ENCODE measurements around the gene ERC1.

GRCh38 chr12:1297639-1298175 lies 306.7 kb downstream of the ERC1 start:
- TF ChIP-seq ZNF514 (tag by site-specific recombination; IDR thresholded peaks at IDR 0.05) (no peak), REPIN1 (tag by site-specific recombination; IDR thresholded peaks at IDR 0.05; ENCODE audit: low read depth) (no peak), ZNF830 (tag by site-specific recombination; IDR thresholded peaks at IDR 0.05; ENCODE audit: low read depth) (no peak), ZNF292 (tag by site-specific recombination; IDR thresholded peaks at IDR 0.05; ENCODE audit: borderline replicate concordance, low read depth) (no peak), ZFHX2 (tag by site-specific recombination; conservative IDR thresholded peaks at IDR 0.05) (no peak), ZNF311 (tag by site-specific recombination; IDR thresholded peaks at IDR 0.05; ENCODE audit: borderline replicate concordance) (no peak), ZBTB10 (tag by site-specific recombination; IDR thresholded peaks at IDR 0.05) (no peak)
- TF ChIP-seq, protein P1, sequence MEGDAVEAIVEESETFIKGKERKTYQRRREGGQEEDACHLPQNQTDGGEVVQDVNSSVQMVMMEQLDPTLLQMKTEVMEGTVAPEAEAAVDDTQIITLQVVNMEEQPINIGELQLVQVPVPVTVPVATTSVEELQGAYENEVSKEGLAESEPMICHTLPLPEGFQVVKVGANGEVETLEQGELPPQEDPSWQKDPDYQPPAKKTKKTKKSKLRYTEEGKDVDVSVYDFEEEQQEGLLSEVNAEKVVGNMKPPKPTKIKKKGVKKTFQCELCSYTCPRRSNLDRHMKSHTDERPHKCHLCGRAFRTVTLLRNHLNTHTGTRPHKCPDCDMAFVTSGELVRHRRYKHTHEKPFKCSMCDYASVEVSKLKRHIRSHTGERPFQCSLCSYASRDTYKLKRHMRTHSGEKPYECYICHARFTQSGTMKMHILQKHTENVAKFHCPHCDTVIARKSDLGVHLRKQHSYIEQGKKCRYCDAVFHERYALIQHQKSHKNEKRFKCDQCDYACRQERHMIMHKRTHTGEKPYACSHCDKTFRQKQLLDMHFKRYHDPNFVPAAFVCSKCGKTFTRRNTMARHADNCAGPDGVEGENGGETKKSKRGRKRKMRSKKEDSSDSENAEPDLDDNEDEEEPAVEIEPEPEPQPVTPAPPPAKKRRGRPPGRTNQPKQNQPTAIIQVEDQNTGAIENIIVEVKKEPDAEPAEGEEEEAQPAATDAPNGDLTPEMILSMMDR (tag by site-specific recombination; IDR thresholded peaks at IDR 0.05) = no peak
- TF ChIP-seq, protein P2, sequence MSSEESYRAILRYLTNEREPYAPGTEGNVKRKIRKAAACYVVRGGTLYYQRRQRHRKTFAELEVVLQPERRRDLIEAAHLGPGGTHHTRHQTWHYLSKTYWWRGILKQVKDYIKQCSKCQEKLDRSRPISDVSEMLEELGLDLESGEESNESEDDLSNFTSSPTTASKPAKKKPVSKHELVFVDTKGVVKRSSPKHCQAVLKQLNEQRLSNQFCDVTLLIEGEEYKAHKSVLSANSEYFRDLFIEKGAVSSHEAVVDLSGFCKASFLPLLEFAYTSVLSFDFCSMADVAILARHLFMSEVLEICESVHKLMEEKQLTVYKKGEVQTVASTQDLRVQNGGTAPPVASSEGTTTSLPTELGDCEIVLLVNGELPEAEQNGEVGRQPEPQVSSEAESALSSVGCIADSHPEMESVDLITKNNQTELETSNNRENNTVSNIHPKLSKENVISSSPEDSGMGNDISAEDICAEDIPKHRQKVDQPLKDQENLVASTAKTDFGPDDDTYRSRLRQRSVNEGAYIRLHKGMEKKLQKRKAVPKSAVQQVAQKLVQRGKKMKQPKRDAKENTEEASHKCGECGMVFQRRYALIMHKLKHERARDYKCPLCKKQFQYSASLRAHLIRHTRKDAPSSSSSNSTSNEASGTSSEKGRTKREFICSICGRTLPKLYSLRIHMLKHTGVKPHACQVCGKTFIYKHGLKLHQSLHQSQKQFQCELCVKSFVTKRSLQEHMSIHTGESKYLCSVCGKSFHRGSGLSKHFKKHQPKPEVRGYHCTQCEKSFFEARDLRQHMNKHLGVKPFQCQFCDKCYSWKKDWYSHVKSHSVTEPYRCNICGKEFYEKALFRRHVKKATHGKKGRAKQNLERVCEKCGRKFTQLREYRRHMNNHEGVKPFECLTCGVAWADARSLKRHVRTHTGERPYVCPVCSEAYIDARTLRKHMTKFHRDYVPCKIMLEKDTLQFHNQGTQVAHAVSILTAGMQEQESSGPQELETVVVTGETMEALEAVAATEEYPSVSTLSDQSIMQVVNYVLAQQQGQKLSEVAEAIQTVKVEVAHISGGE (tag by site-specific recombination; conservative IDR thresholded peaks at IDR 0.05; ENCODE audit: low read depth) = no peak
- TF ChIP-seq, protein P3, sequence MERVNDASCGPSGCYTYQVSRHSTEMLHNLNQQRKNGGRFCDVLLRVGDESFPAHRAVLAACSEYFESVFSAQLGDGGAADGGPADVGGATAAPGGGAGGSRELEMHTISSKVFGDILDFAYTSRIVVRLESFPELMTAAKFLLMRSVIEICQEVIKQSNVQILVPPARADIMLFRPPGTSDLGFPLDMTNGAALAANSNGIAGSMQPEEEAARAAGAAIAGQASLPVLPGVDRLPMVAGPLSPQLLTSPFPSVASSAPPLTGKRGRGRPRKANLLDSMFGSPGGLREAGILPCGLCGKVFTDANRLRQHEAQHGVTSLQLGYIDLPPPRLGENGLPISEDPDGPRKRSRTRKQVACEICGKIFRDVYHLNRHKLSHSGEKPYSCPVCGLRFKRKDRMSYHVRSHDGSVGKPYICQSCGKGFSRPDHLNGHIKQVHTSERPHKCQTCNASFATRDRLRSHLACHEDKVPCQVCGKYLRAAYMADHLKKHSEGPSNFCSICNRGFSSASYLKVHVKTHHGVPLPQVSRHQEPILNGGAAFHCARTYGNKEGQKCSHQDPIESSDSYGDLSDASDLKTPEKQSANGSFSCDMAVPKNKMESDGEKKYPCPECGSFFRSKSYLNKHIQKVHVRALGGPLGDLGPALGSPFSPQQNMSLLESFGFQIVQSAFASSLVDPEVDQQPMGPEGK (tag by site-specific recombination; IDR thresholded peaks at IDR 0.05) = no peak
